Mesendoderm (in vitro differentiated cells): ENCODE results near the gene PASK.

Experiments
- DNase-seq: peaks from one replicate; pipeline ENCODE4 v3.0.0; 2013
- H2AK5ac ChIP-seq: 2 replicates; pipeline ENCODE4 v1.6.1; 2013; ENCODE audit warnings: low read length, inconsistent platforms
- H2BK120ac ChIP-seq: 2 replicates; pipeline ENCODE4 v1.6.1; 2013; ENCODE audit warnings: low read depth, mild to moderate bottlenecking, low read length, moderate library complexity, mixed read lengths
- H2BK15ac ChIP-seq: replicated peaks from 2 replicates; pipeline ENCODE4 v1.6.1; 2013; ENCODE audit warnings: low read depth, mild to moderate bottlenecking, moderate library complexity
- H2BK5ac ChIP-seq: 2 replicates; pipeline ENCODE4 v1.6.1; 2013; ENCODE audit warnings: low read length, inconsistent platforms
- H3K18ac ChIP-seq: 2 replicates; pipeline ENCODE4 v1.6.1; 2013; ENCODE audit warnings: mild to moderate bottlenecking, low read length, mixed read lengths
- H3K23ac ChIP-seq: one replicate; pipeline ENCODE4 v1.6.1; 2013; ENCODE audit warnings: low read length
- H3K27ac ChIP-seq: 2 replicates; pipeline ENCODE4 v1.5.1; 2013; ENCODE audit warnings: low read depth, mild to moderate bottlenecking, inconsistent platforms, low read length, moderate library complexity
- H3K27me3 ChIP-seq: 2 replicates; pipeline ENCODE4 v1.6.1; 2013; ENCODE audit warnings: low read length, control low read depth, mild to moderate bottlenecking, inconsistent platforms; ENCODE audit not compliant: insufficient read depth, poor library complexity
- H3K36me3 ChIP-seq: 2 replicates; pipeline ENCODE4 v1.6.1; 2013; ENCODE audit warnings: low read length, inconsistent platforms; ENCODE audit not compliant: control insufficient read depth, insufficient read depth
- H3K4ac ChIP-seq: one replicate; pipeline ENCODE4 v1.6.1; 2013; ENCODE audit warnings: low read depth, mild to moderate bottlenecking, low read length, moderate library complexity
- H3K4me1 ChIP-seq: 2 replicates; pipeline ENCODE4 v1.6.1; 2013; ENCODE audit warnings: low read depth, low read length, inconsistent platforms; ENCODE audit not compliant: control insufficient read depth
- H3K4me2 ChIP-seq: 2 replicates; pipeline ENCODE4 v1.6.1; 2013; ENCODE audit warnings: low read length
- H3K4me3 ChIP-seq: 2 replicates; pipeline ENCODE4 v1.5.1; 2013; ENCODE audit warnings: mild to moderate bottlenecking, low read length
- H3K56ac ChIP-seq: one replicate; pipeline ENCODE4 v1.6.1; 2013; ENCODE audit warnings: low read length
- H3K79me1 ChIP-seq: 2 replicates; pipeline ENCODE4 v1.6.1; 2013; ENCODE audit warnings: low read length, inconsistent platforms
- H3K79me2 ChIP-seq: 2 replicates; pipeline ENCODE4 v1.6.1; 2013; ENCODE audit warnings: mild to moderate bottlenecking, low read length; ENCODE audit not compliant: control insufficient read depth, insufficient read depth
- H3K9ac ChIP-seq: 2 replicates; pipeline ENCODE4 v1.6.1; 2013; ENCODE audit warnings: low read length, inconsistent platforms
- H4K5ac ChIP-seq: one replicate; pipeline ENCODE4 v1.6.1; 2013; ENCODE audit warnings: low read length
- H4K8ac ChIP-seq: one replicate; pipeline ENCODE4 v1.6.1; 2013; ENCODE audit warnings: low read depth, mild to moderate bottlenecking, control low read depth, low read length, moderate library complexity
- WGBS: extraction: QIAGEN DNeasy Blood & Tissue Kit; methylation state at CpG from one replicate; pipeline ENCODE4 v1.1.7; 2013; ENCODE audit warnings: low lambda C conversion rate, missing lambda C conversion rate; ENCODE audit not compliant: insufficient coverage; ENCODE audit errors: extremely low coverage; 5-methylcytosine and 5-hydroxymethylcytosine counted together

Gene PASK

GRCh38 chr2:241072151-241072550 lies 77.1 kb downstream of the PASK start:
- no peak overlapping the region for H2BK15ac ChIP-seq
- no peak overlapping the region for H3K4ac ChIP-seq
- no peak overlapping the region for H3K4me2 ChIP-seq
- H3K9ac ChIP-seq = no peak overlapping the region
- H3K18ac ChIP-seq = no peak overlapping the region
- no peak overlapping the region for H3K27ac ChIP-seq
- H4K5ac ChIP-seq = no peak overlapping the region
- H3K79me2 ChIP-seq = no peaks in the 10 kb centered on the region
- no CpG with 5 or more reads among the region's 9 CpGs for WGBS
- no peak overlapping the region for H3K56ac ChIP-seq
- H2BK5ac ChIP-seq = no peak overlapping the region
- DNase-seq = no peak
- no peaks in the 10 kb centered on the region for H3K27me3 ChIP-seq
- H3K4me3 ChIP-seq = no peak overlapping the region
- H3K4me1 ChIP-seq = no peaks in the 10 kb centered on the region
- no peak overlapping the region for H3K23ac ChIP-seq
- H3K36me3 ChIP-seq = no peaks in the 10 kb centered on the region
- H2AK5ac ChIP-seq = no peak overlapping the region
- no peaks in the 10 kb centered on the region for H3K79me1 ChIP-seq
- H4K8ac ChIP-seq = no peak overlapping the region
- H2BK120ac ChIP-seq = no peak overlapping the region

DNA sequence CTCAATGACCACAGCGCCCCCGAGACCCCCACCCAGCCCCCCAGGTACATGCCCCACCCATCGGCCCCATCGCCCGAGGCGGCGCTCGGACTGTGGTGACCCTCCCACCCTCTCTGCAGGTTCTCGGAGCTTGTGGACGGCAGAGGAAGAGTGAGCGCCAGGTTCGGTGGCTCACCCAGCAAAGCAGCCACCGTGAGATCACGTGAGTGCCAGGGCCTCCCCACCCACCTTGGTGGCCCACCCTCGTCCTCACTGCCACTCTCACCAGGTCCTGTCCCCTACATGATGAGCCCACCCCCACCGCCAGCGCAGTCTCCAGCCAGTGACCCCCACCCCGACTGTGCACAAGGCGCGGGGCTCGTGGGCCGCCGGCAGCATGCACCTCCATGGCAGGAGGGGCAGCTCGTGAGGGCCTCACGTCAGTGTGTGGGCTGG lies 77.6 kb downstream of the PASK start:
- no peak for DNase-seq
- Histone ChIP-seq H3K27me3 (no peaks in the 10 kb centered on the region), H3K4ac (no peak overlapping the region), H3K79me1 (no peaks in the 10 kb centered on the region), H2BK120ac (no peak overlapping the region), H3K4me2 (no peak overlapping the region), H3K9ac (no peak overlapping the region), H3K27ac (no peak overlapping the region), H3K36me3 (no peaks in the 10 kb centered on the region), H2BK5ac (no peak overlapping the region), H2BK15ac (no peak overlapping the region), H3K18ac (no peak overlapping the region), H3K23ac (no peak overlapping the region), H4K8ac (no peak overlapping the region), H4K5ac (no peak overlapping the region), H2AK5ac (no peak overlapping the region), H3K4me1 (no peaks in the 10 kb centered on the region), H3K56ac (no peak overlapping the region), H3K4me3 (no peak overlapping the region), H3K79me2 (no peaks in the 10 kb centered on the region)
- no CpG with 5 or more reads among the region's 25 CpGs for WGBS

DNA sequence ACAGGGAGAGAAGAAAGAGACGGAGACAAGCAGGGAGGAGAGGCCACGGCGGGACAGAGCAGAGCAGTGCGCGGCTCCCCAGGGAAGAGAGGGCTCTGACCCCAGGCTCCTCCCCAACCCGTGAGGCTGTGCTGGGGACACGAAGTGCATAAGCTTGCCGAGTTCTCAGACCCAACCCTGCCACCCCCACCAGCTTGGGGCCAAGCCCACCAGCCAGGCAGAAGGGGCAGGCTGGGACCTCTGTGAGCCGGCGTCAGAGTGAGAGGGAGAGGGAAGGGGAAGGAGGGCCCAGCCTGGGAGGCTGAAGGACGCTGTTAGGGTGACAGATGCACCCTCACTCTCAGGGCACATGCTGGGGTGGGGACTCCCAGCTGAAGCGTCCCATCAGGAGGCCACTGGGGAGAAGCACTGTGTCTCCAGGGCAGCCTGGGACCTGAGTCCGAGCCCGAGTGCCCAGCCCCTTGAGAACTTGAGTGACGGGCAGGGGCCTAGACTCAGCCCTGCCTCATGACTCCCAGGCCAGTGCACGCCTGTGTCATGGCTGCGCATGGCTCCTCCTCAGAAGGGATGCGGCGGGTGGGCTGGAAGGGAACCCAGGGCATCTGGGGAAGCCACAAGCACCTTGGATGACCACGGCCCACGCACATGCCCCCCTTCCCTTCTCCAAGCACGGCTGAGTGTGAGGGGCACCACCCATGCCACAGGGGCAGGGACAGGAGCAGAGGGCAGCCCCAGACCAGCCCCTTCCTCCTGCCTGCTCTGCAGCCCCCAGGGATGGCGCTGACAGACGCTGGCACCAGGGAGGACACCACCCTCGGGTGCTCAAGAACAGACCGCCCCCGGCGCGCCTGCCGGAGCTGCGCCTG lies 78.2 kb downstream of the PASK start:
- WGBS = no CpG with 5 or more reads among the region's 31 CpGs
- H3K79me1 ChIP-seq = no peaks in the 10 kb centered on the region
- no peak overlapping the region for H3K18ac ChIP-seq
- H2BK5ac ChIP-seq = no peak overlapping the region
- H3K27me3 ChIP-seq = no peaks in the 10 kb centered on the region
- no peak overlapping the region for H3K23ac ChIP-seq
- H3K4me3 ChIP-seq = no peak overlapping the region
- H3K79me2 ChIP-seq = no peaks in the 10 kb centered on the region
- no peak overlapping the region for H4K8ac ChIP-seq
- H2AK5ac ChIP-seq = no peak overlapping the region
- no peak overlapping the region for H3K4me2 ChIP-seq
- H2BK15ac ChIP-seq = no peak overlapping the region
- no peak overlapping the region for H3K4ac ChIP-seq
- H3K4me1 ChIP-seq = no peaks in the 10 kb centered on the region
- DNase-seq = no peak
- H3K36me3 ChIP-seq = no peaks in the 10 kb centered on the region
- H3K9ac ChIP-seq = no peak overlapping the region
- no peak overlapping the region for H3K27ac ChIP-seq
- H3K56ac ChIP-seq = no peak overlapping the region
- no peak overlapping the region for H4K5ac ChIP-seq
- no peak overlapping the region for H2BK120ac ChIP-seq

DNA sequence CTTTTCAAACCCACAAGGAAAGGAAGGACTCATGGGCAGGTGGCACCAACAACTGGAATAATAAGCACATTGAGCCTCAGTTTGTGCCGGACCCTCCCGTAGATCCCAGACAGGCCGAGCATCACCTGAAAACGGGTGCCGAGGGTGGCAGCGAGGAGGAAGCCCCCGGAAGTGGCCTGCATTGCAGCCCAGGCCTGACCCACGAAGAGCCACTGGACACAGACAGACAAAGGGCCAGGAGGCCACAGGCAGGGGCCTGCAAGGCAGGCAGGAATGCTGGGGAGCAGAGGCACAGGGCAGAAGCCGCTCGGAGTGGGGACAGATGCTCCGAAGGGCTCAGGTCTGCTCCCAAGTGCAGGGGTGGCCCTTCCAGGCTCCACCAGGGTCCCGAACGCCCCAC lies 78.9 kb downstream of the PASK start:
- no peaks in the 10 kb centered on the region for H3K79me2 ChIP-seq
- no peak overlapping the region for H2BK5ac ChIP-seq
- no peak overlapping the region for H3K56ac ChIP-seq
- H3K27me3 ChIP-seq = no peaks in the 10 kb centered on the region
- no peak overlapping the region for H3K4ac ChIP-seq
- H3K36me3 ChIP-seq = no peaks in the 10 kb centered on the region
- H3K18ac ChIP-seq = no peak overlapping the region
- no peak overlapping the region for H3K23ac ChIP-seq
- H3K27ac ChIP-seq = no peak overlapping the region
- H2BK15ac ChIP-seq = no peak overlapping the region
- H4K5ac ChIP-seq = no peak overlapping the region
- no peak overlapping the region for H2BK120ac ChIP-seq
- no peaks in the 10 kb centered on the region for H3K79me1 ChIP-seq
- no peak overlapping the region for H3K4me3 ChIP-seq
- DNase-seq = no peak
- H3K9ac ChIP-seq = no peak overlapping the region
- no peak overlapping the region for H3K4me2 ChIP-seq
- no CpG with 5 or more reads among the region's 13 CpGs for WGBS
- H4K8ac ChIP-seq = no peak overlapping the region
- H2AK5ac ChIP-seq = no peak overlapping the region
- no peaks in the 10 kb centered on the region for H3K4me1 ChIP-seq

GRCh38 chr2:241069821-241070281 lies 79.4 kb downstream of the PASK start:
- Histone ChIP-seq H3K56ac (no peak overlapping the region), H3K79me2 (no peaks in the 10 kb centered on the region), H3K27me3 (no peaks in the 10 kb centered on the region), H3K4me2 (no peak overlapping the region), H3K4ac (no peak overlapping the region), H2BK120ac (no peak overlapping the region), H2AK5ac (no peak overlapping the region), H3K4me1 (no peaks in the 10 kb centered on the region), H3K23ac (no peak overlapping the region), H3K18ac (no peak overlapping the region), H3K27ac (no peak overlapping the region), H3K4me3 (no peak overlapping the region), H2BK15ac (no peak overlapping the region), H4K8ac (no peak overlapping the region), H3K36me3 (no peaks in the 10 kb centered on the region), H3K79me1 (no peaks in the 10 kb centered on the region), H3K9ac (no peak overlapping the region), H2BK5ac (no peak overlapping the region), H4K5ac (no peak overlapping the region)
- DNase-seq = no peak
- WGBS = no CpG with 5 or more reads among the region's 26 CpGs
